ENCODE results near the gene PRKAR1B. TPM values are rescaled to one million over a fixed set of nuclear protein-coding genes. Genes with fewer than 3 reads are reported as not detected.

PRKAR1B gene
- total RNA-seq, 1 experiment from 2014 or later: 24.8 TPM

DNA sequence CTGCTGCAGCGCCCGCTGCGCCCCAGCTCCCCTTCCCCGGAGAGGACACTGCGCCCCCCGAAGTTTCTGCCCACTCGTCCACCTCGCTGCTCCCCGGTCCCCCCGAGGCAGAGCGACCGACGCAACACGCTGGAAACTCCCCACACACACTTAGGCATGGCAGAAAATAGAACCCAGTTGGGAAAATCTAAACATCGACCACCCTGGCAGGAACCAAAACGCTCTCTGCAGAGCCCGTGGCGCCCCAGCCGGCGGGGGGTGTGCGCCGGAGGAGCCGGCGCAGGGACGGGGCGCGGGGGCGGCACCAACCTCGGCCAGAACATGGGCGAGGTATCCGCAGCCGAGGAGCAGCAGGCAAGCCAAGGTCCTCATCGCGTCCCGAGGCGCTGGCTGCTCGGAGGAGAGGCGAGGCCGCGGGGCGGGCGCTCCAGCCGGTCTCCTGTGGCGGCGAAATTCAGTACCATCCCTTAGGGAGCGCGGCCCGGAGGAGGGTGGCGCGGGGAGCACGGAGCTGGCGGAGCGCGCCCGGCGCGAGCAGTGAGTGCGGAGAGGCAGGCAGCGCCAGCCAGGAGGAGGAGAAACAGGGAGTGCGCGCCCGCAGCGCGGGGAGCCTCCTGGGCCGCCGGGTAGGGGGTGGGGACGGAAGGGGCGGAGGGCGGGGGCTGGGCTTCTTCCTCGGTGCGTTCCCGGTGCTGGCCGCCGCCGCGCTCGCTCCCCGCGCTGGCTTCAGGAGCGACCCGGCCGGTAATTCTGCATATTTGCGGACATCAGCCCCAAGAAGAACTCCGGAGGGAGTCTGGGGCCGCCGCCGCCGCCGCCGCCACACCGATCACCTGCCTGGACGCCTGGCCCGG lies 208.2 kb downstream of the PRKAR1B start:
- DNase-seq: peak; percentile 84
- Mint-ChIP-seq H3K27me3 (ENCODE audit: unreplicated experiment) (peaks cover 80% of the 10 kb centered on the region), H3K9me3 (ENCODE audit: low read depth, unreplicated experiment) (no peaks in the 10 kb centered on the region), H3K36me3 (ENCODE audit: insufficient read depth, unreplicated experiment) (peaks cover 48% of the 10 kb centered on the region), H3K4me3 (ENCODE audit: low read depth, unreplicated experiment) (peak overlapping the region; percentile 70), H3K27ac (ENCODE audit: unreplicated experiment) (no peak overlapping the region), H3K4me1 (ENCODE audit: low read depth, unreplicated experiment) (peaks cover 12% of the 10 kb centered on the region)
- BruUV-seq (replicated peaks): no TSS peak
- CTCF ChIA-PET: interaction anchor here (0.6 to 0.9 kb wide), 3 partner anchors 19 to 1006 kb away, joined by 4 to 5 read pairs (median 4); no protein-coding TSS in a partner anchor
- intact Hi-C loops (cut with micrococcal nuclease; ENCODE audit: unreplicated experiment): no loop called here
- TF ChIP-seq, protein P1, sequence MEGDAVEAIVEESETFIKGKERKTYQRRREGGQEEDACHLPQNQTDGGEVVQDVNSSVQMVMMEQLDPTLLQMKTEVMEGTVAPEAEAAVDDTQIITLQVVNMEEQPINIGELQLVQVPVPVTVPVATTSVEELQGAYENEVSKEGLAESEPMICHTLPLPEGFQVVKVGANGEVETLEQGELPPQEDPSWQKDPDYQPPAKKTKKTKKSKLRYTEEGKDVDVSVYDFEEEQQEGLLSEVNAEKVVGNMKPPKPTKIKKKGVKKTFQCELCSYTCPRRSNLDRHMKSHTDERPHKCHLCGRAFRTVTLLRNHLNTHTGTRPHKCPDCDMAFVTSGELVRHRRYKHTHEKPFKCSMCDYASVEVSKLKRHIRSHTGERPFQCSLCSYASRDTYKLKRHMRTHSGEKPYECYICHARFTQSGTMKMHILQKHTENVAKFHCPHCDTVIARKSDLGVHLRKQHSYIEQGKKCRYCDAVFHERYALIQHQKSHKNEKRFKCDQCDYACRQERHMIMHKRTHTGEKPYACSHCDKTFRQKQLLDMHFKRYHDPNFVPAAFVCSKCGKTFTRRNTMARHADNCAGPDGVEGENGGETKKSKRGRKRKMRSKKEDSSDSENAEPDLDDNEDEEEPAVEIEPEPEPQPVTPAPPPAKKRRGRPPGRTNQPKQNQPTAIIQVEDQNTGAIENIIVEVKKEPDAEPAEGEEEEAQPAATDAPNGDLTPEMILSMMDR (IDR thresholded peaks at IDR 0.05; ENCODE audit: unreplicated experiment): no peak

DNA sequence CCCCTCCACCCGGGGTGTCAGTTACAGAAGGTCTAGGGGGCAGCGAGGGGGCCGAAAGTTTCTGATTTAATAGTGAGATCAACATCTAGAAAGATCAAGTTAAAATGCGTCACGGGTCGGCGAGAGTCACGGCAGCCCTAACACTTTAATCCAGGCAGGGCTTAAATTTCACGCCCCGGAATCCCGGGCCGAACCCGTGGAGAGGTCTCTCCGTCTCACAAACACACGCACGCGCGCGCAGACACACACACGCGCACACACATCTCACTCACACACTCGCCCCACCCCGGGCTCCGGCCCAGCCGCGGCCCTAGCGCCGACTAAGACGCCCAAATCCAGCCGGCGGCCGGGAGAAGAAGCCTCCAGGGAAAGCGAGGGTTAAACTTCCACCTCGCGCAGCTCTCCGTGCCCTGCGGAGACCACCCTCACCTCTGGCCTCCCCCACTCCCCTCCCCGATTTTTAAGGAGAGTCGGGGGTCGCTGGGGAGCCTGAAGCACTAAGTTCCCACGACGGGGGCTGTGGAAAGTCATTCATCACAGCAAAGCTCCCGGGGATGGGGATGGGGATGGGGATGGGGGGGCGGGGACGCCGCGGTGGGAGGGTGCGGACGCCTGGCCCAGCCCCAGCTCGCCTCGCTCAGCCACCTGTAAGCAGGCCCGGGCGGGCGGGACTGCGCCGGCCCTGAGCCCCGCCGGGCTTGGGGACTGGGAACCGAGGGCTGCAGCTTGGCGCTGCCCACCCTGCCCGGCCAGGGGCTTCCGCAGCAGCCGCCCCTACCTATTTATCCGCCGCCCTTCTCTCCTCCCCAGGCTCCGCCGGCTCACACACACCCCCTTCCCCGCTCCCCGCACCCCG lies 209.1 kb downstream of the PRKAR1B start:
- Mint-ChIP-seq H3K4me3 (ENCODE audit: low read depth, unreplicated experiment) (peak overlapping the region; percentile 70), H3K27me3 (ENCODE audit: unreplicated experiment) (peaks cover 81% of the 10 kb centered on the region), H3K4me1 (ENCODE audit: low read depth, unreplicated experiment) (peaks cover 19% of the 10 kb centered on the region), H3K9me3 (ENCODE audit: low read depth, unreplicated experiment) (no peaks in the 10 kb centered on the region), H3K27ac (ENCODE audit: unreplicated experiment) (peak overlapping the region; percentile 22), H3K36me3 (ENCODE audit: insufficient read depth, unreplicated experiment) (peaks cover 48% of the 10 kb centered on the region)
- CTCF ChIA-PET: interaction anchor here (0.6 to 0.9 kb wide), 2 partner anchors 20 to 1007 kb away, joined by 4 to 5 read pairs; no protein-coding TSS in a partner anchor
- TF ChIP-seq, protein P1 (IDR thresholded peaks at IDR 0.05; ENCODE audit: unreplicated experiment): no peak
- BruUV-seq (replicated peaks): no TSS peak
- no peak for DNase-seq
- intact Hi-C loops (cut with micrococcal nuclease; ENCODE audit: unreplicated experiment): no loop called here

DNA sequence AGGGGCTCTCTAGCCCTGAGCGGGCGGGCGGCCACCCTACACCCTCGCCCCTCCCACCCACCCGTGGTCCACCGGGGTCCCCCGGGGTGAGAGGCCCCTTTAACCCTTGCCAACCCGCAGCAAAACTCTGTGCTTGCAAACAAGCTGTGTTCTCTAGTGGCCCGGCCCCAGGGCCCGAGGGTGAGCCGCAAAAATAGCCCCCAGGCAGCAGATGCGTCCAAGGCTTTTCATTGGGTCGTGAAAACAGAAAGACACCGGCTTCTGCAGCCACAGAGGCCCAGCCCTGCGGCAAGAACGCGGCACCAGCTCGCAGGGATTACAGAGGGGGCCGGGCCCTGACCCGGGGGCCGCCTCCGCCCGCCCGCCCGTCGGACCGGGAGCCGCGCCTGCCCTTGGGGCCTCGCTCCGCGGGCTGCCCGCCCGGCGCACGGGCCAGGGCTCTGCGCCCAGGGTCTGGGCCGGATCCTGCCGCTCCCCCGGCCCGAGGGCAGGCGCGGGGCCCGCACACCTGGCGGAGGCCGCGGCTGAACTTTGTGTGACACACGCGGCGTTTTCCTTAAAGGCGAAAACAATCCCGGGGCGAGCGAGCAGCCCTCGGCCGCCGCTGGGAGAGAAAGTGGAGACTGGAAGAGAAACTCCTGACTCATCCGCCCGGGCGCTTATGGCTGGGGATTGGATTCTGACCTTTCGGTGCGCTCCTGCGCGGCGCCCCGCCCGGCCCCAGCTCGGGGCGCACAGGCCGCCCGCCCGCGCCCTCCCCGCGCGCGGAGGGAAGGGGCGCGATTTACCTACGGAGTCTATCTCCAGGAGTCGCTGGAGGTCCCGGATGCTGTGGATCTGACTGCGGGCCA lies 210.2 kb downstream of the PRKAR1B start:
- intact Hi-C loops (cut with micrococcal nuclease; ENCODE audit: unreplicated experiment): no loop called here
- Mint-ChIP-seq H3K4me3 (ENCODE audit: low read depth, unreplicated experiment) (peak overlapping the region; percentile 70), H3K36me3 (ENCODE audit: insufficient read depth, unreplicated experiment) (peaks cover 42% of the 10 kb centered on the region), H3K27me3 (ENCODE audit: unreplicated experiment) (peaks cover 81% of the 10 kb centered on the region), H3K9me3 (ENCODE audit: low read depth, unreplicated experiment) (no peaks in the 10 kb centered on the region), H3K27ac (ENCODE audit: unreplicated experiment) (no peak overlapping the region), H3K4me1 (ENCODE audit: low read depth, unreplicated experiment) (peaks cover 19% of the 10 kb centered on the region)
- BruUV-seq (replicated peaks): no TSS peak
- CTCF ChIA-PET: no interaction called here
- DNase-seq: peak; percentile 67
- TF ChIP-seq, protein P1 (IDR thresholded peaks at IDR 0.05; ENCODE audit: unreplicated experiment): no peak

DNA sequence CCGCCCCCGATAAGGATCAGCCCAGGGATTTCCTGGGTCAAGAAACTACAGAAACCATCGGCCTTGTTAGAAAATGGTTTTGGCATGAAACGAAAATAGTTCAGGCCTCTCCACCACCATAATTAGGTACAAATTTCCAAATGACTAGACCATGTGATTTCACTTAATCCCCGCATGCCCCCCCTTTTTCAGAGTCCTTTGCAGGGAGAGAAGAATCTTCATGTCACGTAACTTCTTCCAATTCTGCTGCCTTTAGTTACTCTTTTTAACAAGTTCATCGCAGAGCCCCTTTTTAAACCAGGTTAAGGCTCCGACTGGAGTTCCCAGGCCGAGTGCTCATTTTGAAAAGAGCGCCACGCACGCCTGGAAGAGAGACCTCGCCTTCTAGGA lies 210.9 kb downstream of the PRKAR1B start:
- BruUV-seq (replicated peaks): no TSS peak
- TF ChIP-seq, protein P1 (IDR thresholded peaks at IDR 0.05; ENCODE audit: unreplicated experiment): no peak
- peaks cover 40% of the 10 kb centered on the region for H3K36me3 Mint-ChIP-seq (ENCODE audit: insufficient read depth, unreplicated experiment)
- intact Hi-C loops (cut with micrococcal nuclease; ENCODE audit: unreplicated experiment): no loop called here
- H3K9me3 Mint-ChIP-seq (ENCODE audit: low read depth, unreplicated experiment): no peaks in the 10 kb centered on the region
- H3K4me1 Mint-ChIP-seq (ENCODE audit: low read depth, unreplicated experiment): peaks cover 19% of the 10 kb centered on the region
- no peak for DNase-seq
- H3K27me3 Mint-ChIP-seq (ENCODE audit: unreplicated experiment): peaks cover 79% of the 10 kb centered on the region
- no peak overlapping the region for H3K27ac Mint-ChIP-seq (ENCODE audit: unreplicated experiment)
- no peak overlapping the region for H3K4me3 Mint-ChIP-seq (ENCODE audit: low read depth, unreplicated experiment)
- CTCF ChIA-PET: no interaction called here
